IMR-90 (cell line): ENCODE measurements around the gene C1orf159. TPM values are rescaled to one million over a fixed set of nuclear protein-coding genes. Genes with fewer than 3 reads are reported as not detected.

ENCODE experiments used
- ATAC-seq: fragments of 200-7000 bp; cut with Tn5 transposase; 2 replicates; pipeline ENCODE4 v1.9.1; 2020; ENCODE audit warnings: low read depth, mild to moderate bottlenecking, moderate library complexity
- BruUV-seq: library from RNA; stranded (reverse); fragments of 400-500 nt; replicated peaks from 2 replicates; lab custom pipeline; 2021; lab: Mats Ljungman, UMichigan
- CTCF ChIA-PET: fragments of 300-600 bp; formaldehyde crosslinking; extraction: SDS; loops from one replicate; lab custom pipeline; 2021; ENCODE audit warnings: antibody characterized with exemption; lab: Yijun Ruan, JAX
- POLR2A ChIA-PET: fragments of 300-600 bp; sonication (Branson Sonifier 250); formaldehyde crosslinking; loops from one replicate; lab custom pipeline; 2022; ENCODE audit warnings: antibody characterized with exemption; ENCODE audit not compliant: unreplicated experiment; lab: Charles Lee
- DNase-seq: peaks from one replicate; pipeline ENCODE4 v3.0.0; 2013
- H2AFZ ChIP-seq: replicated peaks from 2 replicates; pipeline ENCODE3; 2013; ENCODE audit warnings: low read length, mild to moderate bottlenecking; ENCODE audit not compliant: poor library complexity
- H2AK5ac ChIP-seq: 2 replicates; pipeline ENCODE4 v1.6.1; 2013; ENCODE audit warnings: low read depth, low read length, inconsistent platforms
- H2AK9ac ChIP-seq: replicated peaks from 2 replicates; pipeline ENCODE3; 2013; ENCODE audit warnings: mild to moderate bottlenecking, low read depth, low read length, moderate library complexity; ENCODE audit not compliant: poor library complexity
- H2BK120ac ChIP-seq: 2 replicates; pipeline ENCODE4 v1.6.1; 2013; ENCODE audit warnings: low read depth, low read length, inconsistent platforms
- H2BK15ac ChIP-seq: 3 replicates; pipeline ENCODE4 v1.6.1; 2013; ENCODE audit warnings: low read depth, low read length, inconsistent platforms
- H2BK20ac ChIP-seq: 2 replicates; pipeline ENCODE4 v1.6.1; 2013; ENCODE audit warnings: low read depth, mild to moderate bottlenecking, inconsistent platforms, low read length, moderate library complexity
- H2BK5ac ChIP-seq: 2 replicates; pipeline ENCODE4 v1.6.1; 2013; ENCODE audit warnings: mild to moderate bottlenecking, low read depth, low read length, inconsistent platforms; ENCODE audit not compliant: poor library complexity, severe bottlenecking
- H3K14ac ChIP-seq: replicated peaks from 2 replicates; pipeline ENCODE4 v1.6.1; 2013; ENCODE audit warnings: low read depth, low read length, inconsistent platforms
- H3K18ac ChIP-seq: 2 replicates; pipeline ENCODE4 v1.6.1; 2013; ENCODE audit warnings: low read depth, low read length, control low read depth
- H3K23ac ChIP-seq: 2 replicates; pipeline ENCODE4 v1.6.1; 2013; ENCODE audit warnings: low read depth, low read length, inconsistent platforms
- H3K27ac ChIP-seq: 2 replicates; pipeline ENCODE4 v1.5.1; 2013; ENCODE audit warnings: mild to moderate bottlenecking, control low read depth, low read length; ENCODE audit not compliant: insufficient read depth
- H3K27me3 ChIP-seq: 2 replicates; pipeline ENCODE4 v1.6.1; 2013; ENCODE audit warnings: low read length; ENCODE audit not compliant: control insufficient read depth, insufficient read depth
- H3K36me3 ChIP-seq: 2 replicates; pipeline ENCODE4 v1.6.1; 2013; ENCODE audit warnings: low read length, mixed read lengths; ENCODE audit not compliant: control insufficient read depth, insufficient read depth
- H3K4ac ChIP-seq: 2 replicates; pipeline ENCODE4 v1.6.1; 2013; ENCODE audit warnings: low read depth, low read length, inconsistent platforms
- H3K4me1 ChIP-seq: 2 replicates; pipeline ENCODE4 v1.6.1; 2013; ENCODE audit warnings: low read length, mixed read lengths; ENCODE audit not compliant: control insufficient read depth, insufficient read depth
- H3K4me2 ChIP-seq: 2 replicates; pipeline ENCODE4 v1.6.1; 2013; ENCODE audit warnings: low read depth, mild to moderate bottlenecking, control low read depth, low read length, moderate library complexity
- H3K4me3 ChIP-seq: 2 replicates; pipeline ENCODE4 v1.5.1; 2013; ENCODE audit warnings: low read depth, mild to moderate bottlenecking, control low read depth, low read length, moderate library complexity; ENCODE audit not compliant: insufficient read depth
- H3K56ac ChIP-seq: 2 replicates; pipeline ENCODE4 v1.6.1; 2013; ENCODE audit warnings: low read length, inconsistent platforms; ENCODE audit not compliant: insufficient read depth; ENCODE audit errors: extremely low read depth
- H3K79me1 ChIP-seq, 2 experiments: 2 replicates each; pipeline ENCODE4 v1.6.1; 2013; ENCODE audit warnings: low read length in 2 of 2, inconsistent platforms in 1 of 2, low read depth in 1 of 2
- H3K9ac ChIP-seq: 2 replicates; pipeline ENCODE4 v1.6.1; 2013; ENCODE audit warnings: low read depth, low read length, control low read depth
- H3K9me1 ChIP-seq: 2 replicates; pipeline ENCODE4 v1.6.1; 2013; ENCODE audit warnings: low read length, inconsistent platforms; ENCODE audit not compliant: insufficient read depth
- H3K9me3 ChIP-seq: 2 replicates; pipeline ENCODE4 v1.6.1; 2013; ENCODE audit warnings: low read length; ENCODE audit not compliant: control insufficient read depth, insufficient read depth
- H4K20me1 ChIP-seq: 2 replicates; pipeline ENCODE4 v1.6.1; 2013; ENCODE audit warnings: low read length, inconsistent platforms; ENCODE audit not compliant: insufficient read depth
- H4K5ac ChIP-seq: 2 replicates; pipeline ENCODE4 v1.6.1; 2013; ENCODE audit warnings: mild to moderate bottlenecking, low read depth, low read length, control low read depth
- H4K8ac ChIP-seq, 2 experiments: 2 replicates each; pipeline ENCODE4 v1.6.1; 2013; ENCODE audit warnings: low read depth in 2 of 2, low read length in 2 of 2, control low read depth in 1 of 2, inconsistent platforms in 1 of 2
- H4K91ac ChIP-seq: 2 replicates; pipeline ENCODE4 v1.6.1; 2013; ENCODE audit warnings: low read depth, low read length, inconsistent platforms; ENCODE audit not compliant: insufficient read depth
- NFE2L2 ChIP-seq: fragments of 150-350 bp; IDR thresholded peaks from 2 replicates; pipeline ENCODE4 v1.6.1; 2016; ENCODE audit warnings: low read depth, mild to moderate bottlenecking, low read length
- POLR2A ChIP-seq: IDR thresholded peaks from 2 replicates; pipeline ENCODE4 v1.6.1; 2012; ENCODE audit warnings: mild to moderate bottlenecking, low read depth, low read length
- WGBS, 2 experiments: methylation state at CpG; one replicate each; pipeline versions ENCODE4 v1.1.5 to v1.1.7; 2013; ENCODE audit warnings: missing lambda C conversion rate in 2 of 2; ENCODE audit not compliant: insufficient read length in 1 of 2; ENCODE audit errors: extremely low coverage in 2 of 2; 5-methylcytosine and 5-hydroxymethylcytosine counted together
- dilution Hi-C: fragments of 300-500 bp; cut with HindIII; formaldehyde crosslinking; loops from one replicate; pipeline ENCODE4 v1.14.3; 2018; ENCODE audit warnings: low sequenced_read_pairs; ENCODE audit not compliant: unreplicated experiment
- in situ Hi-C: fragments of 300-500 bp; cut with MboI; formaldehyde crosslinking; loops from 3 replicates; pipeline ENCODE4 v1.14.3; 2019; ENCODE audit warnings: low sequenced_read_pairs, inconsistent platforms, mixed read lengths
- intact Hi-C: fragments of 100-400 bp; cut with micrococcal nuclease; formaldehyde crosslinking; loops from 2 replicates; pipeline ENCODE4 v1.10.0; 2022
- polyA plus RNA-seq, 3 experiments: library from polyadenylated mRNA; depleted of rRNA; stranded (reverse); fragments of >200 nt; gene quantifications; 2 replicates each; pipeline ENCODE4 v1.2.3, GENCODE V29; 2012; ENCODE audit warnings: low replicate concordance in 1 of 3
- total RNA-seq: library from RNA; depleted of rRNA; stranded (reverse); fragments of >200 nt; gene quantifications from 2 replicates; pipeline ENCODE4 v1.2.3, GENCODE V29; 2012

Gene C1orf159
- total and polyA plus RNA-seq, 2 of the 4 experiments (the other 2 are of a cell fraction): 2.9 to 12.6 TPM

GRCh38 chr1:1099506-1100183, 16.2 kb downstream of the C1orf159 start:
- BruUV-seq: no TSS peak
- H3K9me3 ChIP-seq: peaks cover 5% of the 10 kb centered on the region
- H2BK15ac ChIP-seq: no peak overlapping the region
- H3K79me1 ChIP-seq: peaks cover 0 to 9% of the 10 kb centered on the region in 2 experiments; a peak in 1 of 4 replicates
- ATAC-seq (no peak), DNase-seq (no peak)
- peaks cover 1% of the 10 kb centered on the region; the same call in 1 of the 2 replicates for H4K20me1 ChIP-seq
- CTCF ChIA-PET: no interaction called here
- no peak overlapping the region for H3K9ac ChIP-seq
- no peak overlapping the region for H4K8ac ChIP-seq
- H3K27ac ChIP-seq: no peak overlapping the region
- WGBS, 2 experiments: 100% methylated on average over 1 of the region's 4 CpGs; no CpG with 5 or more reads in 1 of the 2 experiments
- H2AFZ ChIP-seq: no peak overlapping the region
- POLR2A ChIA-PET: no interaction called here
- H3K4me2 ChIP-seq: no peak overlapping the region
- no peak overlapping the region for H2BK20ac ChIP-seq
- H3K27me3 ChIP-seq: no peaks in the 10 kb centered on the region
- intact Hi-C loops: no loop called here
- no peaks in the 10 kb centered on the region for H3K9me1 ChIP-seq
- no peak overlapping the region for H3K4ac ChIP-seq
- dilution Hi-C loops: no loop called here
- TF ChIP-seq POLR2A (no peak), NFE2L2 (no peak)
- no peak overlapping the region for H2BK120ac ChIP-seq
- H2AK9ac ChIP-seq: no peak overlapping the region
- no peak overlapping the region for H4K5ac ChIP-seq
- no peak overlapping the region for H3K18ac ChIP-seq
- no peak overlapping the region for H3K14ac ChIP-seq
- in situ Hi-C loops: no loop called here
- no peak overlapping the region for H2BK5ac ChIP-seq
- no peak overlapping the region for H4K91ac ChIP-seq
- H3K56ac ChIP-seq: no peak overlapping the region
- H2AK5ac ChIP-seq: no peak overlapping the region
- H3K23ac ChIP-seq: no peak overlapping the region
- peaks cover 2% of the 10 kb centered on the region; the same call in 1 of the 2 replicates for H3K36me3 ChIP-seq
- no peak overlapping the region for H3K4me3 ChIP-seq
- H3K4me1 ChIP-seq: no peaks in the 10 kb centered on the region
